ENCODE measurements around the gene CCDC141.
A peak's percentile ranks its signal among the peaks of the same experiment; 100 is the strongest.

Gene CCDC141

GRCh38 chr2:178962152-178962551 is 87.8 kb downstream of the CCDC141 start:
- no peak for DNase-seq

GRCh38 chr2:178954049-178954448 is 95.9 kb downstream of the CCDC141 start:
- DNase-seq = no peak

DNA sequence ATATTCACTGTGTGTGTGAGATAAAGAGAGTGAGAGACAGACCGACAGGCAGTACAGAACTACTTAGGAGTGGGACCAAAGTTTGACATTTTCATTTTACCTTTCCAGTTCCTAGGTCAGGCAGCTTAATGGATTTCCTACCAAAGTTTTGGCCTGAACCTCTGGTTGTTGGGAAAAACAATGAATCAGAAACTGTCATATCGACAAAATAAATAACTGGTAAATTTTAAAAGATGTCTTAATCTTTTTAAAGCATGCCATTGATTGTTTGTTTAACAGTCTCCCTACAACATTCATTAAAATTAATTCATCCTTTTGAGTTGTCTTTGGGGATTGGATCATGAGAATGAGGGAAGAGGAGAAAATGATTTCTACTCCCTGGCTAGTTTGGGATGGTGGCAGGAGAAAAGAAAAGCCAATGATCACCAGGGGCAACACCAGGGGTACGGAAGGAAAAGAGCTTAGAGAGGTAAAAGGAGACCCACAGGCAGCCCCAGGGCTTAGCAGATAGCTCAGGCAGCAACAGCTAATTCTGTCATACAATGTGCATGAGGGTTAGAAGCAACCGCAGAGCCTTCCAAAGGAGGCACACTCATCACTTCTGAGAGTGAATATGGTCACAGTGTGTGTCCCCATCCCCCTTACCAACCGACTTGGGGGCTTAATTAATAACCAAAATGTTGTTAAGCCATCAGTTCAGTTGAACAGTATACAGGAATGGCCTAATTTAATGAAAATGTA is 98.5 kb downstream of the CCDC141 start:
- DNase-seq = no peak

DNA sequence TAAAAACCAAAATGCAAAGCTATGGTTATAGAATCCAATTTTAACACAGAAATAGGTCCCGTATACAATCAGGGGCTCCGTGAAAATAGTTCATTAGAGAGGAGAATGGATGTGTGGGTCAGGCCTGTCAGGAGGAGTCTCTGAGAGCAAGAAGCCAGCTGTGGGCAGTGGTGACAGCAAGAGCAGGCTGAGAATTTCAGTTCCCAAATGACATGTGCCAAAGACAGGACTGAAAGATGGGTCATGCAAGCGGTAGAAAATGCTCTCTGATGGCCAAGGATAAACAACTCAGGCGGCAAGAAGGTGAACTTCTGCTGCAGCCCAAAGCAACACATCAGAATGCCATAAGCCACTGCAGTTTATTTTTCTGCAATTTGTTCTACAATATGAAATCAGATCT is 100.4 kb downstream of the CCDC141 start:
- no peak for DNase-seq

DNA sequence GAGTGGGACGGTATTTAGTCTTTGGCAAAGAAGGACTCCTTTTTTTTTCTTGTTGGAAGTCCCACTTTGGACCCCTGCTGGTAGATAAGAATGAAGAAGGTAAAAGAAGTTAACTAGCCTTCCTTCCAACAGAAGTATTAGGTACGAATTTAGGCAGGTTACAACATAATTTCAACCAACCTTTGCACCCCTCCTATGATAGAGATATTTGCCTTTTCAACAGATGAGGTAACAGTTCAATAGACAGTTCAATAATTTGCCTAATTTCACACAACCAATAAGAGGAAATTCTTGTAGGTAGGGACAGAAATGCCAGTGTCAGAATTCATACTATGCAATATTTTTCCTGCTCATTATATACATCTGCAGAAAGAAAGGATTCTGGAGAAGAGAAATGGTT is 100.8 kb downstream of the CCDC141 start:
- no peak for DNase-seq

DNA sequence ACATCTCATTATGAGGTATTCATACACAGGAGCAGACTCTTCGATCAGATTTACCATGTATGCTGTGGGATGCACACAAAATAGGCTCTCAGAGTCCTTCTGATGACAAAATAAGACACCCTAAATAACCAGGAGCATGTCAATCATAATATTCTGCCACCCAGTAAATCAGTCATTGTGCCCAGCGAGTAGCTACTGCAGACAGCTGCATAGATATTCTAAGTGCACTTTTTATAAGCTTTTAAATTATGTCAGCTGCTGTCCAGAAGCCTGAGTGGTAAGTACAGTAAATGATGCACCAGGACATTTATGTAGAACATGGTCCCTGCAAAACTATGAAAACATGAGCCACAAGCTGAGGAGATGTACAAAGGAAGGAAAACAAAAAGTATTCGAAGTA is 102.9 kb downstream of the CCDC141 start:
- DNase-seq = no peak

DNA sequence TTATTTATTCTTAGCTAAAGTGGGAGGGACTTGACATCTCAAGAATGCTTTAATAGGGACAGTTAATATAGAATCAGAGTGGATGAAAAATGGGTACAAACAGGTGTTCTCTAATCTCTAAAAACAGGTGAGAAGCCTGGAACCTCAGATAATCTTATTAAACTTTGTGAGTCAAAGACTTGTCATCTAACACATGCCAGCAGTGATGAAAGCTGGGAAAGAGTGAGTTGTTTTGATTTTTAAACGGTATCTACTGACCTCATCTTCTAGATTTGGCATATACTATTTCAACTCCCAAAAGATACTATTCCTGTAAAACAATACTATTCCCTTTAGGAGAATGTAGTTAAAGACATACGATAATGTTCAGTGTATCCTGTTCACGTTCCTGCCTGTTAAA is 103.4 kb downstream of the CCDC141 start:
- DNase-seq = no peak

DNA sequence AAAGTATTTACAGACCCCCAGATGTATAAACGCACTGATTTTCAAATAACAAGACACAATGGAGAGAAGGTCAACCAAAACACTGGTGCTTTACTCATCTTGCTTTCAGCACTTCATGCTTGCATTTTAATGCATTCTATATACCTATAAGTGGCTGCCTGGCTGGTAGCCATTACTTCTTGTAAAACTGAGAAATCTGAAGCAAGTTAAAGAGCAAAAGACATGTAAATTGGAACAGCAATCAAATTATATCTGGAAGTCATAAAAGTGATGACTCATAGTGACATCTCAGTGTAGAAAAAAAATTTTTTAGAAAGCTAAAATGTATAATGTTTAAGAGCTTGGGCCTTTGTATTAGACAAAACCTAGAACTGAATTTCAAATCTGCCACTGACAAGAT is 106.2 kb downstream of the CCDC141 start:
- no peak for DNase-seq

DNA sequence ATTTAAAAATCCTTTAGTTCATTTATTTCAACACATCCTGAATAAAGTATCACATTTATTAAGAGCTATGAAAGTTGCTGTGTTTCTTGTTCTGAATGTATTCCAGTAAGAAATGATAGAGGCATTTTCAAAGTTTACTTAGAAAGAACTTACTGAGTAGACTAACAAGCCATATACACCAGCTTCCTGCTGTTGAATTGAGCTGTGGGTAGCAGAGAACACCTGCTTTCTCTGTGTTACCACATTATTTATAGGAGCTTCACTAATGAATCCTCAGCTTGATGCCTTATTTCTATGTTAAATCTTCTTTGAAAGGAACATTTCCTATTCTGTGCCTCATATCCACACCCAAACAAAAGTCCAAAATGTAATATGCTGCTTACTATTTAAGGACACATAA is 115.4 kb downstream of the CCDC141 start:
- no peak for DNase-seq

GRCh38 chr2:178933493-178933892 is 116.4 kb downstream of the CCDC141 start:
- no peak for DNase-seq

- no peak for DNase-seq
Measured at GRCh38 chr2:178928077-178928476, 121.9 kb downstream of the CCDC141 start.

GRCh38 chr2:178927173-178927572 is 122.8 kb downstream of the CCDC141 start:
- DNase-seq = no peak

GRCh38 chr2:178924817-178925216 is 125.1 kb downstream of the CCDC141 start:
- no peak for DNase-seq

- no peak for DNase-seq
Measured at GRCh38 chr2:178923546-178923945, 126.4 kb downstream of the CCDC141 start.

DNA sequence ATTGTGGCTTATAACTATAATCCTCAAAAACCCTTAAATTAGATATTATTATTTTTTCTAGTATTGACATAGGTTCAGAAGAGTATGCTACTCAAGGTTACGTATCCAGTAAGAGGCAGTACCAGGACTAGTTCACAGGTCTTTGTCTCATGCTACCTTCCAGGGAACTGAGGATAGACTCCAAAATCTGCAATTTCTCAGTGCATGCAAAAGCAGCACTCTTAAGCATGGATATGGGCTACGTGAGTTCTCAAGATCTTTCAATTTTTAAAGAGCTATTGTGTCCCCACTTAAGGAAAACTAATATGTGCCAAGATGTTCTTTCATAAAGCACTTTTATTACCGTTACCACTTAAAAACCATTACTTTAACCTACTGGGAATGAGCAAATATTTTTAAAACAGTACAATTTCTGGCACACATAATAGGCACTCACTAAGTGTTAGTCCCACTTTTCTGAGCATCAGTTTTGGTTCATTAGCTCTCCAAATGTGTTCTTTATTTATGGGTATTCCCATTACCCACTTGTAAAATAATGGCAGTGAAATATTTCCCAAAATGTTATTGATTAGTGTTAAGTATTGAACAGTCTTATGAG is 128.9 kb downstream of the CCDC141 start:
- no peak for DNase-seq

DNA sequence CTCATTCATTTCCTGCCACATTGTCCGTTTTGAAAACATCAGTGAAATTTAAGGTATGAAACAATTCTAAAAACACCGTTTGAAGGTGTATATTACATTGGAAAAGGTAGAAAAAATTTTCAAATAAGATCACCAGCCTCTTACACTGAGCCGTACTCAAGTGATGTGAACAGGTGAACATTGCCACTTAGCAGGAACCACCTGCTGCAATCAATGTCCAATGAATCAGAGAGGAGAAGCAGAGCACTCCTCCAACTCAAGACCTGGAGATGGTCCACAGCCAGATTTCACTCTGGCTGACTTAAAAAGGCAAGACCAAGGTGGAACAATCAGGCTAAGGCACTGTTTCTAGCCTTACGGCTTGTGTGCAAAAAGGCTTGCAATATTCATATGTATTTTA is 132.4 kb downstream of the CCDC141 start:
- DNase-seq = no peak

DNA sequence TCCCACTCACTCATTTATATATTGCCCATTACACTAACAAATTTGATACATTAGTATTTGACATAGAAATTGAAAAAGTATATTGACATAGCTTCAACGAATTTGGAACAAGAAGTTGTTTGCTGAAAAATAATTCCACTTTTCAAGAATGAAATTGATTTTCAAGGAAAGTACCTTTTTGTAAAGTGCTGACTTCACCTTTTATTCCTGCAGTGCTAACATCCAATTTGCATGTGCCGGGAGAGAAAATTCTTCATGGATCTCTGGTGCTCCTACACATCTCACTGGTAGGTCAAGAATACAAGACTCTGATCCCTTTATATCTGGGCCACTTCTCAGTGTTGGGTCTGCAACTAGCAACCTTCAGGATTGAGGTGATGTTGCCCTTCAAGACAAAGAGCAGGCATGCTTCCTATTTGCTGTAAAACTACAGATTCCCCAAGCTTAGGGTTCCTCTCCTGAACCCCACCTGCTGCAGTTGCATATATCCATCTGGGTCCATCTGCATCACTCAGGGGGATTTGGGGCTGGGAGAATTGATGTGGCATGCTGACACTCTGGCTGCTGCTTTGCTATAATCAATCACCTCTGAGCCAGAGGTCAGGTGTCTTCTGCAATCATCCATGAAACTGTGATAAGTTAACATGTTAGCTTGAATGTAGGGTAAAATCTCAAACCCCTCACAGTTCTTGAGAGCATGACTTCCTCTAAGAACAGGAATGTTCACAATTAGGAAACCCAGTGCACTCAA is 134.3 kb downstream of the CCDC141 start:
- peak; percentile 70 for DNase-seq

DNA sequence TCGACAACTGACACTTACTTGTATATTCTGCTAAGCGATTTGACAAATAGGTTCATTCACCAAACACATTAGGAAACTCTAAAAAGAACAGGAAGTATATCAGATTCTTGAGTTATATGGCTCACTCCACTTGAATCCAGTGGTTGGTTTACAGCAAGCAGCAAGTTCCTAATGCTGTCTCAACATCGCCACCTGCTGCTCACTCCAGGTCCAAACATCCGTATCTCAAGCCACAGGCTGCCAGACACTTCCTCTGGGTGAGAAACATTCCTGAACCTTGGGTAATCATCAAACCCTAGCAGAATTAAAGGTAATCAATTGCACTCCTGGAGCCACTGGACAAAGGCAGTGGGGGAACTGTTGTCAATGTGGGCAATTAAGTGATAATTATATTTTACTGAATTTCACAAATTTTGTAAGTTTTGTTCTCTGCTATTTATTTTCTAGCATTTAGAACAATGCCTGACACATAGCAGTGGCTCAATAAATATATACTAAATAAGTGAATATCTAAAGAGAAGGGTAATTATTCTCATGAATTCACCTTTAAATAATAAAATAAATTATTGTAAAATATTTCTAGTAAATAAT is 135.6 kb downstream of the CCDC141 start:
- DNase-seq = peak; percentile 89

DNA sequence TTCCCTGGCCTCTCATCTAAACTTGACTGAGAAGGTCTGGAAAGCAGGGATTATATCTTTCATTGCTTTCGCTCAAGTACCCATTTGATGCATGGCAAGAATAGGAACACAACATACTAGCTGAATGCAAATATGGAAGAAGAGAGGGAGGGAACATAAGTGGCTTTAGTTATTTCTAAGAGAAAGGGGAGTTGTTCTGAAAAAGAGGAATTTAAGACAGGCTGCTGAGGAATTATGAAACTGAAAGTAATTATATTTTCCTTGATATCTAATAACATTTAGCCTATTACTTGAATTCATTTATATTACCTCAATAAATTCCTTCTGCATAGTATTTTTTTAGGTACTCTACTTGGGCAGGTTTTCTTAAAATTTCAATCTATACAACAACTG is 136.9 kb downstream of the CCDC141 start:
- DNase-seq = no peak

GRCh38 chr2:178912416-178913048 is 137.4 kb downstream of the CCDC141 start:
- DNase-seq = no peak

GRCh38 chr2:178911039-178911438 is 138.9 kb downstream of the CCDC141 start:
- no peak for DNase-seq

- DNase-seq = no peak
Measured at GRCh38 chr2:178910005-178910404, 139.9 kb downstream of the CCDC141 start.

- DNase-seq = no peak
Measured at GRCh38 chr2:178909507-178909906, 140.4 kb downstream of the CCDC141 start.
